H1 (cell line): ENCODE measurements around the gene DLEC1. TPM values are rescaled to one million over a fixed set of nuclear protein-coding genes. Genes with fewer than 3 reads are reported as not detected.

Experiments used
- E2F6 ChIP-seq: IDR thresholded peaks from 2 replicates; pipeline ENCODE4 v1.6.1; 2012; ENCODE audit warnings: inconsistent platforms
- FOSL1 ChIP-seq: IDR thresholded peaks from 2 replicates; pipeline ENCODE4 v1.6.1; 2011; ENCODE audit warnings: mild to moderate bottlenecking, low read depth, low read length, moderate library complexity; ENCODE audit not compliant: insufficient read depth
- JUN ChIP-seq: IDR thresholded peaks from 2 replicates; pipeline ENCODE4 v1.6.1; 2011; ENCODE audit warnings: low read depth, mild to moderate bottlenecking, improper control_type of control experiment, low read length
- MAFK ChIP-seq: IDR thresholded peaks from 2 replicates; pipeline ENCODE4 v1.6.1; 2012; ENCODE audit warnings: low read depth, mild to moderate bottlenecking, improper control_type of control experiment, low read length
- PHF8 ChIP-seq: fragments of 200-600 bp; sonication (generic); conservative IDR thresholded peaks from 2 replicates; pipeline ENCODE4 v1.7.1; 2012; ENCODE audit warnings: low read depth, mild to moderate bottlenecking, inconsistent platforms, low read length, moderate library complexity
- RNF2 ChIP-seq: fragments of 200-900, 300-1000 bp; sonication (generic); IDR thresholded peaks from 2 replicates; pipeline ENCODE4 v1.7.1; 2016; ENCODE audit warnings: borderline replicate concordance, low read depth, mild to moderate bottlenecking, antibody characterized with exemption, low read length; ENCODE audit not compliant: poor library complexity, severe bottlenecking; ENCODE audit errors: missing control alignments
- SAP30 ChIP-seq: fragments of 300-600 bp; sonication (generic); IDR thresholded peaks from 2 replicates; pipeline ENCODE4 v1.7.1; 2012; ENCODE audit warnings: low read length, moderate library complexity, mild to moderate bottlenecking, inconsistent platforms; ENCODE audit not compliant: insufficient read depth, insufficient replicate concordance
- SP1 ChIP-seq: IDR thresholded peaks from 2 replicates; pipeline ENCODE4 v1.6.1; 2011; ENCODE audit warnings: low read depth, low read length
- polyA plus RNA-seq, 7 experiments: library from polyadenylated mRNA; depleted of rRNA in 3 of 7; stranded (reverse) in 5 of 7; unstranded in 2 of 7; fragments of >200 nt in 5 of 7; fragments of 200-250 nt in 2 of 7; gene quantifications; 1 replicate in 5 of 7; 2 replicates in 1 of 7; 4 replicates in 1 of 7; pipeline versions ENCODE4 v1.2.1 to v1.2.3, GENCODE V29; 2011 to 2013; ENCODE audit warnings: missing spikeins in 2 of 7, mixed read lengths in 2 of 7
- total RNA-seq: library from RNA; stranded (reverse); fragmentation: NEBNext Ultra II Directional; extraction: Animal tissue kit (Norgen Biotek cat#: 25700); gene quantifications from 2 replicates; pipeline ENCODE4 v1.2.1, GENCODE V29; 2021

DLEC1 gene
- total and polyA plus RNA-seq, 2 of the 8 experiments (the other 6 are each of a cell fraction or from before 2014, with no cell fraction given) = 0.26 to 0.76 TPM

DNA sequence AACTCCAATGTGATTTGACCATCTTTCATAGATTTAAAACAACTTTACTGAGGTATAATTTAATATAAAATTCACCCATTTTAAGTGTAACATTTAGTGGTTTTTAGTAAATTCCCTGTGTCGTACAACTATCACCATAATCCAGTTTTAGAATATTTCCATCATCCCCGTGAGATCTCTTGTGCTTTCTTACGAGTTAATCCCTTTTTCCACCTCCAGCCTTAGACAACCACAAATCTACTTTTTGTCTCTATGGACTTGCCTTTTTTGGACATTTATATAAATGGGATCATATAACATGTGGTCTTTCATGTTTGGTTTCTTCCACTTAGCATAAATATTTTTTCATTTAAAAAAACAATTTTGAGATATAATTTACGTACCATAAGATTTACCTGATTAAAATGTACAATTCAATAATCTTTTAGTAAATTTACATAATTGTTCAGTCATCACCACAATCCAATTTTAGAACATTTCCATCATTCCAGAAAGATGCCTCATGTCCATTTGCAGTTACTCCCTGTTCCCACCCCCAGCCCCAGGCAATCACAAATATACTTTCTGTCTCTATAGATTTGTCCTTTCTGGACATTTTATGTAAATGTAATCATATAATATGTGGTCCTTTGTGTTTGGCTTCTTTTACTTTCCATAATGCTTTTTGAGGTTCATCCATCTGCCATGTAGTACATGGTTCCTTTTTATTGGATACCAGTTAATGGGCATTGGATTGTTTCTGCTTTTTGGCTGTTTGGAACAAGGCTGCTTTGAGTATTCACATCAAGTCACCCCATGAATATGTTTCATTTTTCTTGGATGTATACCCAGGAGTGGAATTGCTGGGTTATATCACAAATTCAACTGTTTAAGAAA is 129.4 kb downstream of the DLEC1 start (continued):
- TF ChIP-seq SP1 (no peak), FOSL1 (no peak), E2F6 (no peak), PHF8 (no peak), MAFK (no peak), JUN (no peak), RNF2 (no peak), SAP30 (no peak)
